Omental fat pad (tissue), 4 donors: ENCODE data around the gene TMEFF2. TPM values are rescaled to one million over a fixed set of nuclear protein-coding genes. Genes with fewer than 3 reads are reported as not detected.

Experiments used
- ATAC-seq: fragments of 150-250 bp; one replicate; pipeline ENCODE4 v1.9.1; 2016; ENCODE audit warnings: mild to moderate bottlenecking, moderate library complexity; ENCODE audit not compliant: low FRiP score
- DNase-seq: peaks from one replicate; pipeline ENCODE4 v3.0.0-alpha.2; 2019; ENCODE audit warnings: low spot score
- total RNA-seq, 4 donors: library from RNA; depleted of rRNA; stranded (reverse); fragments of >200 nt; gene quantifications; one replicate each; pipeline ENCODE4 v1.1.0, GENCODE V29; 2016
- TF ChIP-seq, protein P1 (sequence below), 3 donors: fragments of 450-650 bp; IDR thresholded peaks; one replicate each; pipeline ENCODE4 v1.5.1; 2016 to 2017; ENCODE audit warnings: antibody characterized with exemption in 3 of 3, mild to moderate bottlenecking in 3 of 3, moderate library complexity in 2 of 3

TMEFF2 gene
- total RNA-seq, 4 donors from 2014 or later = not detected

DNA sequence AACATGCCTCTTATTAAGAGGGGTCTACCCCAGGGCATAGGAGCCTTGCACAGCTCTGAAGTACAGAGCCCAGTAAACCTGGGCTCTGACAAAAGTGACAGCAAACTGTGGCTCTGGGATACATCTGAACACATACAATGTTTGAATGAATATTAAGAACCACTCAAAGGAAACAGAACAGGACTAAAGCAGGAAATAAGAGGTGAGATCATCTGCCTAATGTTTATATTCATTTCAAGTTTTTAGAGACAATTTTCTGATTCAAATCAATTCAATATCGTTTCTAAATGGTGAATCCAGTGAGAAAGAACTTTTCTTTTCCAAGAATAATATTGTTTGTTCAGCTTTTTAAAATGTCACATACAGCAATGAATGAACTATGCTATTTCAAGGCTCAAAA, 211.1 kb downstream of the TMEFF2 start:
- no peak for ATAC-seq
- TF ChIP-seq, protein P1, sequence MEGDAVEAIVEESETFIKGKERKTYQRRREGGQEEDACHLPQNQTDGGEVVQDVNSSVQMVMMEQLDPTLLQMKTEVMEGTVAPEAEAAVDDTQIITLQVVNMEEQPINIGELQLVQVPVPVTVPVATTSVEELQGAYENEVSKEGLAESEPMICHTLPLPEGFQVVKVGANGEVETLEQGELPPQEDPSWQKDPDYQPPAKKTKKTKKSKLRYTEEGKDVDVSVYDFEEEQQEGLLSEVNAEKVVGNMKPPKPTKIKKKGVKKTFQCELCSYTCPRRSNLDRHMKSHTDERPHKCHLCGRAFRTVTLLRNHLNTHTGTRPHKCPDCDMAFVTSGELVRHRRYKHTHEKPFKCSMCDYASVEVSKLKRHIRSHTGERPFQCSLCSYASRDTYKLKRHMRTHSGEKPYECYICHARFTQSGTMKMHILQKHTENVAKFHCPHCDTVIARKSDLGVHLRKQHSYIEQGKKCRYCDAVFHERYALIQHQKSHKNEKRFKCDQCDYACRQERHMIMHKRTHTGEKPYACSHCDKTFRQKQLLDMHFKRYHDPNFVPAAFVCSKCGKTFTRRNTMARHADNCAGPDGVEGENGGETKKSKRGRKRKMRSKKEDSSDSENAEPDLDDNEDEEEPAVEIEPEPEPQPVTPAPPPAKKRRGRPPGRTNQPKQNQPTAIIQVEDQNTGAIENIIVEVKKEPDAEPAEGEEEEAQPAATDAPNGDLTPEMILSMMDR (IDR thresholded peaks at IDR 0.05) = no peak
- no peak for DNase-seq

DNA sequence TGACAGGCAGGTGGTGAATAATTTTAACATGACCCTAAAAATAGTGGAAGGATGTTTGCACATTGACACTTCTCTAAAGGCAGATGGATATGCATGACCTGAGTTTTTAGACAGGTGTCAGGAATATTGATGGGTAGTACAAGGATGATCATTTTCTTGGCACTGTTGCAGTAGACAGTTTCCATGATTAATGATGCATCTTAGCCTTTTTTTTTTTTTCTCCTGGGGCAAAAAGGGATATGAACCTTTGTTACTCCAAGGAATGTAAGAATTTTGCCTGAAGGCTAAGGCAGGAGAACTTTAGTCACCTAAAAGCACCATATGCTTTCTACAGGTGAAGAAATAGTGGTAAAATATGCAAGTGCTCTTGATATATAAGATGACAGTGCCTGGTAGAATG, 211.5 kb downstream of the TMEFF2 start:
- ATAC-seq (no peak), DNase-seq (no peak)
- TF ChIP-seq, protein P1 (IDR thresholded peaks at IDR 0.05) = no peak

DNA sequence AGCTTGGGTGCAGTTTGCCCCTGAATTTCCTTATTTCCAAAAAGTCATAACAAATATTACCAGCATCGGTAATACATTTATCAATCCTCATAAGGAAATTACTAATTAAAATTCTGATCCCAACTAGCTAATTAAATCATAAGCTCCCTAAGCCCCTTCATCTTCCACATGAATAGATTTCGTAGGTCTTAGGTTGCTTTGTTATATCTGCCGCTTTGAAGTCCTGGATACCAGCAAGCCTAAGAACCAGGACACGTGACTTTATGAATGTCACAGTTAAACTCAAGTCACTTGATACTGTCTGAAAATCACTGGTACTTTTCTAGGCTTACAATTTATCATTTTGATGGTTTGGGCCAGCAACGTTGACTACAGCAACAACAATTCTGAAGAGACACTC, 213.0 kb downstream of the TMEFF2 start:
- ATAC-seq = no peak
- DNase-seq = no peak
- TF ChIP-seq, protein P1 (IDR thresholded peaks at IDR 0.05) = no peak

DNA sequence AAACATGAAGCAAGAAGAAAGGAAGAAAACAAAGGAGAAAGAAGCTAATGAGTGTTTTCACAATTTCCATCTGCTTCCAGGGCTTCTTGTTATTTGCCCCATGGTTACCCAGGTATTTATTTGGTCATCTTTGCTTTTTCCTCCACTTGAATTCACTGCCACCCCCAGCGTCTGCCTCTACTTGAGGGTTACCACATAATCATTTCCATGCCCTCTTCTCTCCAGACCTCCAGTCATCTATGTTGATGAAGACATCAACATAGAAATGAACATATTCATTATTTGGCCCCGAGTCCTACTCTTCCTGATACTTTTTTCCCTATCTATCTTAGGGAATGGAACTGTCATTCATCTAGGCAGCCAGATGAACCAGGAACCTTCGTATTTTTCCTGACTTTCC, 214.2 kb downstream of the TMEFF2 start:
- TF ChIP-seq, protein P1 (IDR thresholded peaks at IDR 0.05) = no peak
- ATAC-seq = no peak
- no peak for DNase-seq

DNA sequence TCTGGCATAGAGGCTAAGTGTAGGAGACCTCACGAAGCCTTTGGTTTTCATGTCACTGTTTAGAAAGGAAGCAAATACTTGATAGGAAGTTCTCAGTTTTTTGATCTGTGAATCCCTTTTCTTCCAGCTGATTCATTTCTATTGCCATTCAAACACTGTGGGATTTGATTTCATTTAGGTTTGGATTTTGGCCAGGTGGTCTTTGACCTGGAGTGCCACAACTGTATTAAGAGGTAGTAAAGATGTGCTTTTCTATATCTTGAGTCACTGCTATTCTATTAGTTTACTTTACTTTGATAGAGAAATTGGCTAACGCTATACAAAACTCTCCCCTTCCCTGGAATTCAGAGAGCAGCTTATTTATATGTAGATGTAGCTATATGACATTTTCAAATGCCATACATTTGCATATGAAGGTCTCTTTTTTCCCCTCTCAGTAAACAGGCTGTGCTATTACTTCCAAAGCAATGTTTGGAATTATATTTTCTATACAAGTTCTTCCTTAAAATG, 215.5 kb downstream of the TMEFF2 start:
- DNase-seq = no peak
- TF ChIP-seq, protein P1 (IDR thresholded peaks at IDR 0.05) = no peak
- no peak for ATAC-seq

DNA sequence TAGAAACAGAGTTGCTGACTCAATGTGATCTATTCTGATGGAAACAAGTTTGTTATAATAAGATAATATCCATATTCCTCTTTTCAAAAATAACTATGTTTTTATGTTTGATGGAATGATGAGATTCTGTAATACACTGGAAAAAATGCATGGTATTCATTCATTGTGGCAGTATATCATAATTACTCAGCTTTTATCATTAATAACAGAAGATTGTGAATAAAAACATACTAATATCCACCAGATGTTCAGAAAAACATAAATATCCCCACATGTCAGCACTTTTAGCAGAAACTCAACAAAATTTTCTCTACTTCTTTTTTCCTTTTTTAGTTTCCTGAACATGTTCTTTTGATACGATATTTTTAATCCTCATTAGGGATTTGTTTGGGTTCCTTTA, 217.0 kb downstream of the TMEFF2 start:
- TF ChIP-seq, protein P1 (IDR thresholded peaks at IDR 0.05) = no peak
- no peak for DNase-seq
- no peak for ATAC-seq

DNA sequence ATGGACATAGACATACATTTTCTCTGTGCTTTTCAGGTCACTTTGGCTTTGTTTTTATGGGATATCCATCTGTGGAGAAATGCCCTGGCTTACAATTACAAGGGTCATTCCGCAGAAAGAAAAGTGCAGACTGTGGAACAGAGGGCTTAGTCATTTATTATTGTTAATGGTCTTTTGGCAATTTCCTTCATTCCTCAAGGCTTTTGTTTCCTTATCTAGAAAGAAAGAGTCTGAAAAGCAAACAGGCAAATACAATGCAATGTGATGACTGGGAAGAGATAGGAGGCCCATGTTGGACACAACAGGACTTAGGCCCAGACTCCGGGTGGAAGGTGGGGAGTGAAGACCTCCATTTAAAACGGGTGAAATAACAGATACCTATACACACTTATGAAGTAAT, 218.3 kb downstream of the TMEFF2 start:
- ATAC-seq = no peak
- no peak for DNase-seq

More for the DNA sequence above, 218.3 kb downstream of the TMEFF2 start:
- TF ChIP-seq, protein P1 (IDR thresholded peaks at IDR 0.05) = no peak
